GM12801 (cell line): ENCODE measurements around the gene SPINK6.

Experiments used
- CTCF ChIP-seq: IDR thresholded peaks from one replicate; pipeline ENCODE4 v1.5.1; 2011; ENCODE audit warnings: control low read depth; ENCODE audit not compliant: insufficient read length; ENCODE audit errors: extremely low read depth

The SPINK6 gene

GRCh38 chr5:148176480-148176879 lies 26.4 kb upstream of the SPINK6 start:
- TF ChIP-seq CTCF: no peak

GRCh38 chr5:148177207-148177606 lies 25.6 kb upstream of the SPINK6 start:
- no peak for TF ChIP-seq CTCF

GRCh38 chr5:148179234-148179824 lies 23.5 kb upstream of the SPINK6 start:
- TF ChIP-seq CTCF: no peak

GRCh38 chr5:148186248-148187003 lies 16.4 kb upstream of the SPINK6 start:
- no peak for TF ChIP-seq CTCF

GRCh38 chr5:148191010-148191409 lies 11.8 kb upstream of the SPINK6 start:
- no peak for TF ChIP-seq CTCF

GRCh38 chr5:148193202-148193601 lies 9.6 kb upstream of the SPINK6 start:
- TF ChIP-seq CTCF: no peak

GRCh38 chr5:148201151-148201550 lies 1.7 kb upstream of the SPINK6 start:
- no peak for TF ChIP-seq CTCF
